GM12891 (cell line): Measurements from ENCODE around the gene POGZ.

Experiments
- DNase-seq: peaks from one replicate; pipeline ENCODE4 v3.0.0; 2011; ENCODE audit warnings: low spot score; ENCODE audit not compliant: insufficient read length
- FAIRE-seq: peaks from 2 replicates; lab custom pipeline; 2011; peaks lifted over from hg19 to GRCh38; lab: Jason Lieb, UNC
- PAX5 ChIP-seq: IDR thresholded peaks from 2 replicates; pipeline ENCODE4 v1.6.1; 2011; ENCODE audit warnings: low read length, moderate library complexity, mild to moderate bottlenecking; ENCODE audit not compliant: insufficient read depth, severe bottlenecking
- POLR2A ChIP-seq: IDR thresholded peaks from 2 replicates; pipeline ENCODE4 v1.6.1; 2011; ENCODE audit warnings: low read depth, low read length, control low read depth
- POLR2AphosphoS5 ChIP-seq: IDR thresholded peaks from 2 replicates; pipeline ENCODE4 v1.6.1; 2011; ENCODE audit warnings: low read depth, low read length, control low read depth
- POU2F2 ChIP-seq: IDR thresholded peaks from 2 replicates; pipeline ENCODE4 v1.6.1; 2011; ENCODE audit warnings: low read depth, mild to moderate bottlenecking, control low read depth, low read length, moderate library complexity
- SPI1 ChIP-seq: IDR thresholded peaks from 2 replicates; pipeline ENCODE4 v1.6.1; 2011; ENCODE audit warnings: low read depth, low read length, control low read depth
- TAF1 ChIP-seq: IDR thresholded peaks from 2 replicates; pipeline ENCODE4 v1.6.1; 2011; ENCODE audit warnings: low read depth, low read length, control low read depth

POGZ gene

GRCh38 chr1:151428068-151428467 lies 31.2 kb downstream of the POGZ start:
- no peak for TF ChIP-seq SPI1
- TF ChIP-seq POLR2AphosphoS5: no peak
- TF ChIP-seq PAX5: no peak
- no peak for TF ChIP-seq TAF1
- no peak for TF ChIP-seq POLR2A
- TF ChIP-seq POU2F2: no peak
- no peak for FAIRE-seq
- DNase-seq: no peak

GRCh38 chr1:151425103-151425502 lies 34.2 kb downstream of the POGZ start:
- DNase-seq (no peak), FAIRE-seq (no peak)
- TF ChIP-seq SPI1 (no peak), POLR2A (no peak), POU2F2 (no peak), TAF1 (no peak), POLR2AphosphoS5 (no peak), PAX5 (no peak)

- FAIRE-seq (no peak), DNase-seq (no peak)
- TF ChIP-seq POLR2AphosphoS5 (no peak), TAF1 (no peak), SPI1 (no peak), PAX5 (no peak), POU2F2 (no peak), POLR2A (no peak)
Observed at GRCh38 chr1:151419819-151420218, 39.5 kb downstream of the POGZ start.

GRCh38 chr1:151418081-151418480 lies 41.2 kb downstream of the POGZ start:
- TF ChIP-seq POLR2AphosphoS5 (no peak), TAF1 (no peak), POU2F2 (no peak)
- DNase-seq: no peak
- no peak for FAIRE-seq

- TF ChIP-seq POLR2A (no peak), POLR2AphosphoS5 (no peak), SPI1 (no peak), PAX5 (no peak), TAF1 (no peak), POU2F2 (no peak)
- no peak for DNase-seq
- FAIRE-seq: no peak
Observed at GRCh38 chr1:151416231-151416630, 43.1 kb downstream of the POGZ start.

GRCh38 chr1:151411884-151412283 lies 47.4 kb downstream of the POGZ start:
- TF ChIP-seq SPI1 (no peak), POLR2AphosphoS5 (no peak), POLR2A (no peak)
- no peak for DNase-seq
- no peak for FAIRE-seq

- FAIRE-seq (no peak), DNase-seq (no peak)
- TF ChIP-seq POU2F2 (no peak), TAF1 (no peak)
Observed at GRCh38 chr1:151408891-151409290, 50.4 kb downstream of the POGZ start.

GRCh38 chr1:151407304-151407703 lies 52.0 kb downstream of the POGZ start:
- DNase-seq: no peak
- no peak for FAIRE-seq
- TF ChIP-seq TAF1: no peak
- no peak for TF ChIP-seq POLR2A
- no peak for TF ChIP-seq SPI1
- TF ChIP-seq POU2F2: no peak
- no peak for TF ChIP-seq PAX5
- TF ChIP-seq POLR2AphosphoS5: no peak

GRCh38 chr1:151406176-151406575 lies 53.1 kb downstream of the POGZ start:
- TF ChIP-seq PAX5 (no peak), TAF1 (no peak), POLR2AphosphoS5 (no peak), POLR2A (no peak), POU2F2 (no peak), SPI1 (no peak)
- no peak for FAIRE-seq
- no peak for DNase-seq

- no peak for TF ChIP-seq TAF1
- TF ChIP-seq POLR2A: 0 out of 2 replicates have a peak, but pooled peaks have one; percentile 39
- FAIRE-seq (no peak), DNase-seq (no peak)
Observed at GRCh38 chr1:151405187-151405951, 53.9 kb downstream of the POGZ start.
